Astrocyte (in vitro differentiated cells and primary cell): ENCODE results near the gene MRPL40. TPM values are rescaled to one million over a fixed set of nuclear protein-coding genes. Genes with fewer than 3 reads are reported as not detected.

Experiments
- DNase-seq: peaks from one replicate; pipeline ENCODE4 v3.0.0-alpha.2; 2010; ENCODE audit warnings: low read depth
- FAIRE-seq: peaks from 2 replicates; lab custom pipeline; 2011; peaks lifted over from hg19 to GRCh38; lab: Jason Lieb, UNC
- H2AFZ ChIP-seq: 2 replicates; pipeline ENCODE4 v1.6.0; 2012; ENCODE audit warnings: low read depth, low read length, inconsistent platforms
- H3K27ac ChIP-seq: 2 replicates; pipeline ENCODE4 v1.5.1; 2011; ENCODE audit warnings: low read depth, low read length, inconsistent platforms
- H3K27me3 ChIP-seq: 2 replicates; pipeline ENCODE4 v1.6.0; 2011; ENCODE audit warnings: low read length, inconsistent platforms; ENCODE audit not compliant: insufficient read depth
- H3K36me3 ChIP-seq: 2 replicates; pipeline ENCODE4 v1.5.1; 2011; ENCODE audit warnings: low read length, inconsistent platforms; ENCODE audit not compliant: insufficient read depth
- H3K4me1 ChIP-seq: 2 replicates; pipeline ENCODE4 v1.5.1; 2011; ENCODE audit warnings: low read length, inconsistent platforms; ENCODE audit not compliant: insufficient read depth
- H3K4me2 ChIP-seq: 2 replicates; pipeline ENCODE4 v1.6.0; 2012; ENCODE audit warnings: low read length, inconsistent platforms
- H3K4me3 ChIP-seq: 2 replicates; pipeline ENCODE4 v1.5.1; 2011; ENCODE audit warnings: low read depth, mild to moderate bottlenecking, low read length, inconsistent platforms; ENCODE audit not compliant: insufficient read depth
- H3K79me2 ChIP-seq: 2 replicates; pipeline ENCODE4 v1.6.0; 2012; ENCODE audit warnings: mild to moderate bottlenecking, low read length, inconsistent platforms; ENCODE audit not compliant: insufficient read depth
- H3K9ac ChIP-seq: 2 replicates; pipeline ENCODE4 v1.6.0; 2012; ENCODE audit warnings: mild to moderate bottlenecking, low read length, inconsistent platforms
- H3K9me3 ChIP-seq: 2 replicates; pipeline ENCODE4 v1.5.1; 2012; ENCODE audit warnings: low read depth, mild to moderate bottlenecking, low read length, inconsistent platforms; ENCODE audit not compliant: insufficient read depth
- H4K20me1 ChIP-seq: 2 replicates; pipeline ENCODE4 v1.6.0; 2012; ENCODE audit warnings: low read length, inconsistent platforms; ENCODE audit not compliant: insufficient read depth
- H3K27ac Mint-ChIP-seq: one replicate; pipeline ENCODE4 v1.8.0; 2021; ENCODE audit warnings: mild to moderate bottlenecking, mixed read lengths; ENCODE audit not compliant: unreplicated experiment
- H3K27me3 Mint-ChIP-seq: one replicate; pipeline ENCODE4 v1.8.0; 2021; ENCODE audit warnings: low read depth, mixed read lengths; ENCODE audit not compliant: unreplicated experiment
- H3K36me3 Mint-ChIP-seq: one replicate; pipeline ENCODE4 v1.8.0; 2021; ENCODE audit warnings: low read depth, mixed read lengths; ENCODE audit not compliant: unreplicated experiment
- H3K4me1 Mint-ChIP-seq: one replicate; pipeline ENCODE4 v1.8.0; 2021; ENCODE audit warnings: low read depth, mixed read lengths; ENCODE audit not compliant: unreplicated experiment
- H3K4me3 Mint-ChIP-seq: one replicate; pipeline ENCODE4 v1.8.0; 2021; ENCODE audit warnings: mild to moderate bottlenecking, moderate library complexity, mixed read lengths; ENCODE audit not compliant: unreplicated experiment
- H3K9me3 Mint-ChIP-seq: one replicate; pipeline ENCODE4 v1.8.0; 2021; ENCODE audit warnings: mild to moderate bottlenecking, mixed read lengths; ENCODE audit not compliant: unreplicated experiment
- CTCF ChIP-seq: IDR thresholded peaks from 2 replicates; pipeline ENCODE4 v1.5.1; 2011; ENCODE audit warnings: low read depth, mild to moderate bottlenecking, inconsistent platforms, low read length, moderate library complexity; ENCODE audit not compliant: insufficient read depth
- EZH2 ChIP-seq: IDR thresholded peaks from 2 replicates; pipeline ENCODE4 v1.6.1; 2012; ENCODE audit warnings: mild to moderate bottlenecking, low read length, inconsistent platforms; ENCODE audit not compliant: insufficient read depth
- total RNA-seq: library from RNA; stranded (reverse); gene quantifications from 2 replicates; pipeline ENCODE4 v1.2.1, GENCODE V29; 2021

The MRPL40 gene
- total RNA-seq, 1 donor from 2014 or later, result 34.7 TPM

DNA sequence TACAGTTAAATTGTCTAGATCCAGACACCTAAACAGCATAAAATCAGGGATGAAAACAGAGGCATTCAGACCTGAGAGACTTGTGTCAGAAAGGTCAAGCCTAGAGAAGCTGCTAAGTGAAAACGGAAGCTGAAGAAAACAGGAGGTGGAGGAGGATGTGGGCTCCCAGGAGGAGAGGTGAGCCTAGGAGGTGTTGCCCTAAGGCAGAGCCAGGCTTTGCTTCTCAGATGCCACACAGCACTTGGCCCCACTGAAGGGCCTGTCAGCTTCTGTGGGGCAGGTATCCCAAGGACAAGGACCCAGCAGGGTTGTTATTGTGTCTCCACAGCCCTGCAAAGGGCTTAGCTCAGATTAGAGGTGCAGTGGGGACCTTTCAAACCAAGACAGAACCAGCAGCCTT lies 32.2 kb downstream of the MRPL40 start:
- Histone ChIP-seq H3K27me3 (no peaks in the 10 kb centered on the region), H3K4me1 (peaks cover 5% of the 10 kb centered on the region), H3K9me3 (no peaks in the 10 kb centered on the region), H3K27ac (no peak overlapping the region), H3K79me2 (peaks cover 6% of the 10 kb centered on the region), H4K20me1 (peaks cover 47% of the 10 kb centered on the region), H3K4me2 (no peak overlapping the region), H3K4me3 (no peak overlapping the region), H3K9ac (no peak overlapping the region), H2AFZ (no peak overlapping the region), H3K36me3 (peaks cover 39% of the 10 kb centered on the region)
- TF ChIP-seq EZH2, result no peak
- TF ChIP-seq CTCF, result no peak
- H3K4me1 Mint-ChIP-seq, result peaks cover 8% of the 10 kb centered on the region
- H3K27ac Mint-ChIP-seq, result no peak overlapping the region
- peaks cover 15% of the 10 kb centered on the region for H3K36me3 Mint-ChIP-seq
- H3K4me3 Mint-ChIP-seq, result no peak overlapping the region
- FAIRE-seq, result no peak
- H3K9me3 Mint-ChIP-seq, result no peaks in the 10 kb centered on the region
- no peaks in the 10 kb centered on the region for H3K27me3 Mint-ChIP-seq
- DNase-seq, result no peak

DNA sequence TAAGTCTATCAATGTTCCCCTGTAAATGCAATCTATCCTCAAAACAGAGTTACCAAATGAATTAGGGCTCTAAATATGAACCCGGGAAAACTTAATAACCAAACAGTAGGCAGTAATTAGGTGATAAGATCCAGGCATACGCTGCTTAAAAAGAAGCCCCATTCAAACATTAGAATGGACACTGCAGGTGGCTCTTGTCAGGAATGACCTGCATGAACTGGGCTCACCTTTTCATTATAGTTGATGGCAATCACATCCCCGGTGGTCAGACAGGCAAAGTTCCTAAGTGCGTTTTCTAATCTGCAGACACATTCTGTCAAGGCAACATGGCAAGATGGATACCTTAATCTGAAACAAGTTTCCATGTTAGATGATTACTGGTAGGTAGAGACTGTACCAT lies 32.6 kb downstream of the MRPL40 start:
- peaks cover 52% of the 10 kb centered on the region for H4K20me1 ChIP-seq
- peaks cover 6% of the 10 kb centered on the region for H3K79me2 ChIP-seq
- no peak overlapping the region for H3K4me2 ChIP-seq
- H3K27me3 ChIP-seq, result no peaks in the 10 kb centered on the region
- Mint-ChIP-seq H3K4me1 (peaks cover 8% of the 10 kb centered on the region), H3K4me3 (no peak overlapping the region), H3K27me3 (no peaks in the 10 kb centered on the region), H3K27ac (no peak overlapping the region), H3K36me3 (peaks cover 17% of the 10 kb centered on the region), H3K9me3 (no peaks in the 10 kb centered on the region)
- peaks cover 5% of the 10 kb centered on the region for H3K4me1 ChIP-seq
- H3K4me3 ChIP-seq, result no peak overlapping the region
- H3K36me3 ChIP-seq, result peaks cover 39% of the 10 kb centered on the region
- H3K27ac ChIP-seq, result no peak overlapping the region
- TF ChIP-seq EZH2 (no peak), CTCF (no peak)
- FAIRE-seq (no peak), DNase-seq (no peak)
- H2AFZ ChIP-seq, result no peak overlapping the region
- no peak overlapping the region for H3K9ac ChIP-seq
- H3K9me3 ChIP-seq, result no peaks in the 10 kb centered on the region

- Histone ChIP-seq H3K9ac (no peak overlapping the region), H3K4me1 (peaks cover 5% of the 10 kb centered on the region), H3K79me2 (peaks cover 6% of the 10 kb centered on the region), H3K36me3 (peaks cover 42% of the 10 kb centered on the region), H3K4me3 (no peak overlapping the region), H3K9me3 (no peaks in the 10 kb centered on the region), H3K27ac (no peak overlapping the region), H3K27me3 (no peaks in the 10 kb centered on the region), H3K4me2 (no peak overlapping the region), H4K20me1 (peaks cover 57% of the 10 kb centered on the region), H2AFZ (no peak overlapping the region)
- Mint-ChIP-seq H3K4me3 (no peak overlapping the region), H3K27me3 (no peaks in the 10 kb centered on the region), H3K36me3 (peaks cover 18% of the 10 kb centered on the region), H3K4me1 (peaks cover 8% of the 10 kb centered on the region), H3K9me3 (no peaks in the 10 kb centered on the region), H3K27ac (no peak overlapping the region)
- FAIRE-seq (no peak), DNase-seq (no peak)
- no peak for TF ChIP-seq EZH2
- no peak for TF ChIP-seq CTCF
Measured at GRCh38 chr22:19466126-19466716, 33.9 kb downstream of the MRPL40 start.
